ENCODE results near the gene MBD5. TPM values are rescaled to one million over a fixed set of nuclear protein-coding genes. Genes with fewer than 3 reads are reported as not detected.

The MBD5 gene
- total RNA-seq, 1 experiment from 2014 or later = 8.5 TPM

GRCh38 chr2:148108385-148108784 lies 87.5 kb downstream of the MBD5 start:
- ATAC-seq (no peak), DNase-seq (no peak)
- H3K9me3 ChIP-seq (ENCODE audit: low read length) = no peaks in the 10 kb centered on the region
- no peak overlapping the region for H3K27ac ChIP-seq (ENCODE audit: low read length)
- H3K4me1 ChIP-seq (ENCODE audit: insufficient read depth, low read length) = no peaks in the 10 kb centered on the region
- ChIA-PET CTCF (interaction anchor here (0.6 kb wide), 1 partner anchor 401 kb away, joined by 6 read pairs; no protein-coding TSS in a partner anchor), POLR2A (ENCODE audit: unreplicated experiment) (no interaction called here)
- H3K4me3 ChIP-seq (ENCODE audit: low read length) = no peak overlapping the region
- H3K27me3 ChIP-seq (ENCODE audit: low read length) = no peaks in the 10 kb centered on the region
- no peaks in the 10 kb centered on the region for H3K79me2 ChIP-seq (ENCODE audit: low read length)
- H3K9me2 ChIP-seq (replicated peaks; ENCODE audit: low read length) = no peaks in the 10 kb centered on the region
- H3K36me3 ChIP-seq (ENCODE audit: low read depth, low read length) = no peaks in the 10 kb centered on the region
- H4K20me1 ChIP-seq (ENCODE audit: low read length) = no peaks in the 10 kb centered on the region
- no peak overlapping the region for H3K4me2 ChIP-seq (ENCODE audit: low read length)
- H3K9ac ChIP-seq (ENCODE audit: low read length) = no peak overlapping the region
- intact Hi-C loops (cut with micrococcal nuclease) = no loop called here
- no peaks in the 10 kb centered on the region for H3F3A ChIP-seq (ENCODE audit: low read length, unreplicated experiment)
- H2AFZ ChIP-seq (ENCODE audit: low read length) = no peak overlapping the region
- TF ChIP-seq, protein P1, sequence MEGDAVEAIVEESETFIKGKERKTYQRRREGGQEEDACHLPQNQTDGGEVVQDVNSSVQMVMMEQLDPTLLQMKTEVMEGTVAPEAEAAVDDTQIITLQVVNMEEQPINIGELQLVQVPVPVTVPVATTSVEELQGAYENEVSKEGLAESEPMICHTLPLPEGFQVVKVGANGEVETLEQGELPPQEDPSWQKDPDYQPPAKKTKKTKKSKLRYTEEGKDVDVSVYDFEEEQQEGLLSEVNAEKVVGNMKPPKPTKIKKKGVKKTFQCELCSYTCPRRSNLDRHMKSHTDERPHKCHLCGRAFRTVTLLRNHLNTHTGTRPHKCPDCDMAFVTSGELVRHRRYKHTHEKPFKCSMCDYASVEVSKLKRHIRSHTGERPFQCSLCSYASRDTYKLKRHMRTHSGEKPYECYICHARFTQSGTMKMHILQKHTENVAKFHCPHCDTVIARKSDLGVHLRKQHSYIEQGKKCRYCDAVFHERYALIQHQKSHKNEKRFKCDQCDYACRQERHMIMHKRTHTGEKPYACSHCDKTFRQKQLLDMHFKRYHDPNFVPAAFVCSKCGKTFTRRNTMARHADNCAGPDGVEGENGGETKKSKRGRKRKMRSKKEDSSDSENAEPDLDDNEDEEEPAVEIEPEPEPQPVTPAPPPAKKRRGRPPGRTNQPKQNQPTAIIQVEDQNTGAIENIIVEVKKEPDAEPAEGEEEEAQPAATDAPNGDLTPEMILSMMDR (conservative IDR thresholded peaks at IDR 0.05; ENCODE audit: low read depth, low read length) = no peak
- no peak for TF ChIP-seq EZH2 (IDR thresholded peaks at IDR 0.05; ENCODE audit: low read length, unreplicated experiment)
- TF ChIP-seq EZH2phosphoT487 (IDR thresholded peaks at IDR 0.05; ENCODE audit: borderline replicate concordance, low read length) = no peak
- no TSS peak for BruUV-seq (replicated peaks)

DNA sequence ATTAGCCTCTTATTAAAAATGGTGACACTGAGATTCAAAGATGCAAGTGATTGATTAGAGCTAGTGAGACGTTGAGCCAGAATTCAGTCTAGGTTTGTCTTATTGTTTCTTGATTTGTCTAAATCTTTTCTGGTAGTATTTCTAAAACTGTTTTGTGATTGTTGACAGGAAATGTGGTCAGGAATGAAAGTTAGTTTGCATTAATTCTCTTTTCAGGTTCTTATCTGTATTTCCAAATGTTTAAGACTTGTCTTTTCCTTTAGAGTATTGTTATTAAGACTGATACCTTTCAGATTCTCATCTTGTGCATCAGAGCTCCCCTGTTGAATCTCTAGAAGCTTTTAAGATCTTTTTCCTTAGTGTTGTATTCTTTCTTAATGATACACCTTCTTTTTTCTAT lies 89.3 kb downstream of the MBD5 start:
- TF ChIP-seq, protein P1 (conservative IDR thresholded peaks at IDR 0.05; ENCODE audit: low read depth, low read length) = no peak
- TF ChIP-seq EZH2phosphoT487 (IDR thresholded peaks at IDR 0.05; ENCODE audit: borderline replicate concordance, low read length) (no peak), EZH2 (IDR thresholded peaks at IDR 0.05; ENCODE audit: low read length, unreplicated experiment) (no peak)
- Histone ChIP-seq H3K27ac (ENCODE audit: low read length) (no peak overlapping the region), H4K20me1 (ENCODE audit: low read length) (no peaks in the 10 kb centered on the region), H3F3A (ENCODE audit: low read length, unreplicated experiment) (no peaks in the 10 kb centered on the region), H3K27me3 (ENCODE audit: low read length) (no peaks in the 10 kb centered on the region), H3K79me2 (ENCODE audit: low read length) (no peaks in the 10 kb centered on the region), H3K36me3 (ENCODE audit: low read depth, low read length) (no peaks in the 10 kb centered on the region), H2AFZ (ENCODE audit: low read length) (no peak overlapping the region), H3K9ac (ENCODE audit: low read length) (no peak overlapping the region), H3K4me2 (ENCODE audit: low read length) (no peak overlapping the region), H3K9me3 (ENCODE audit: low read length) (no peaks in the 10 kb centered on the region), H3K4me3 (ENCODE audit: low read length) (no peak overlapping the region), H3K9me2 (replicated peaks; ENCODE audit: low read length) (no peaks in the 10 kb centered on the region), H3K4me1 (ENCODE audit: insufficient read depth, low read length) (no peaks in the 10 kb centered on the region)
- ATAC-seq (no peak), DNase-seq (no peak)
- BruUV-seq (replicated peaks) = no TSS peak
- CTCF ChIA-PET = no interaction called here
- intact Hi-C loops (cut with micrococcal nuclease) = no loop called here
- POLR2A ChIA-PET (ENCODE audit: unreplicated experiment) = no interaction called here

DNA sequence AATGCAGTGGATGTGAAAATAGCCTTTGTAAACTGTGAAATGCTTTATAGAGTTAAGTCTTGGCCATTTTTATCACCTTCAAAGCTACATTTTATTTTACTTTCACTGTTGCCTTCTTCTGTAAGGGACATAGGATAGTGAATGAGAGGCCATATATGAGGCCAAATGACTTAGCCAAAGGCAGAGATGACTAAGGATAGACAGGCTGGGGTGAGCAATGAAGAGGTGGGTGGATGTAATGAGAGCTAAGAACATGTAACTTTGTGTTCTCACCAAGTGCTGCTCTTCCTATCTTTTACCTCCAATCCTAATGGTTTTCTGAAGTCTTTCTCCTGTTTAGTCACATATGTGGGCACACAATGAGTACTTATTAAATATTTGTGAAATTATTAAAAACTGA lies 101.9 kb downstream of the MBD5 start:
- no TSS peak for BruUV-seq (replicated peaks)
- TF ChIP-seq EZH2phosphoT487 (IDR thresholded peaks at IDR 0.05; ENCODE audit: borderline replicate concordance, low read length) (no peak), EZH2 (IDR thresholded peaks at IDR 0.05; ENCODE audit: low read length, unreplicated experiment) (no peak)
- TF ChIP-seq, protein P1 (conservative IDR thresholded peaks at IDR 0.05; ENCODE audit: low read depth, low read length) = no peak

More for the DNA sequence above, 101.9 kb downstream of the MBD5 start:
- H4K20me1 ChIP-seq (ENCODE audit: low read length) = no peaks in the 10 kb centered on the region
- no peak overlapping the region for H2AFZ ChIP-seq (ENCODE audit: low read length)
- no peaks in the 10 kb centered on the region for H3K4me1 ChIP-seq (ENCODE audit: insufficient read depth, low read length)
- ChIA-PET CTCF (no interaction called here), POLR2A (ENCODE audit: unreplicated experiment) (no interaction called here)
- H3K9me2 ChIP-seq (replicated peaks; ENCODE audit: low read length) = no peaks in the 10 kb centered on the region
- H3K36me3 ChIP-seq (ENCODE audit: low read depth, low read length) = no peaks in the 10 kb centered on the region
- no peak overlapping the region for H3K27ac ChIP-seq (ENCODE audit: low read length)
- H3K4me3 ChIP-seq (ENCODE audit: low read length) = no peak overlapping the region
- H3K27me3 ChIP-seq (ENCODE audit: low read length) = no peaks in the 10 kb centered on the region
- ATAC-seq (no peak; the same call in 1 of the 2 replicates), DNase-seq (peak; percentile 34)
- H3F3A ChIP-seq (ENCODE audit: low read length, unreplicated experiment) = no peaks in the 10 kb centered on the region
- no peaks in the 10 kb centered on the region for H3K79me2 ChIP-seq (ENCODE audit: low read length)
- H3K4me2 ChIP-seq (ENCODE audit: low read length) = no peak overlapping the region
- no peaks in the 10 kb centered on the region for H3K9me3 ChIP-seq (ENCODE audit: low read length)
- no peak overlapping the region for H3K9ac ChIP-seq (ENCODE audit: low read length)
- intact Hi-C loops (cut with micrococcal nuclease) = no loop called here
